Naive B cell (primary cell): ENCODE data around the gene WDPCP. TPM values are rescaled to one million over a fixed set of nuclear protein-coding genes. Genes with fewer than 3 reads are reported as not detected.
"Not testable (repeated sequence)": the region's sequence is repeated elsewhere in the genome, so short reads cannot be mapped to it uniquely, and the experiment has no call there.

Source experiments
- ATAC-seq, 2 donors: fragments of 150-1000 bp; cut with Tn5 transposase; 2 replicates each; pipeline ENCODE4 v1.10.0; 2021; ENCODE audit warnings: low read depth in 2 of 2, mild to moderate bottlenecking in 2 of 2, moderate library complexity in 2 of 2
- DNase-seq: peaks from one replicate; pipeline ENCODE4 v3.0.0; 2022
- H3K27ac Mint-ChIP-seq, 6 donors: one replicate each; pipeline ENCODE4 v1.8.0; 2020 to 2022; ENCODE audit warnings: mild to moderate bottlenecking in 6 of 6, mixed read lengths in 6 of 6, moderate library complexity in 5 of 6, inconsistent platforms in 2 of 6
- H3K27me3 Mint-ChIP-seq, 3 donors: one replicate each; pipeline ENCODE4 v1.8.0; 2021 to 2022; ENCODE audit warnings: mixed read lengths in 3 of 3, mild to moderate bottlenecking in 1 of 3
- H3K36me3 Mint-ChIP-seq, 2 donors: one replicate each; pipeline ENCODE4 v1.8.0; 2020 to 2022; ENCODE audit warnings: mixed read lengths in 2 of 2, inconsistent platforms in 1 of 2, mild to moderate bottlenecking in 1 of 2
- H3K4me1 Mint-ChIP-seq, 3 donors: one replicate each; pipeline ENCODE4 v1.8.0; 2020 to 2022; ENCODE audit warnings: mixed read lengths in 3 of 3, inconsistent platforms in 1 of 3, mild to moderate bottlenecking in 1 of 3, moderate library complexity in 1 of 3
- H3K4me3 Mint-ChIP-seq, 8 donors: one replicate each; pipeline ENCODE4 v1.8.0; 2020 to 2022; ENCODE audit warnings: mild to moderate bottlenecking in 8 of 8, mixed read lengths in 8 of 8, moderate library complexity in 8 of 8, inconsistent platforms in 2 of 8
- H3K9me3 Mint-ChIP-seq, 7 donors: one replicate each; pipeline ENCODE4 v1.8.0; 2020 to 2022; ENCODE audit warnings: mixed read lengths in 7 of 7, mild to moderate bottlenecking in 5 of 7, inconsistent platforms in 2 of 7, moderate library complexity in 1 of 7
- polyA plus RNA-seq, 6 donors: library from polyadenylated mRNA; unstranded; fragments of 300-500 nt; fragmentation: Illumina TruSeq; gene quantifications; one replicate each; pipeline ENCODE4 v1.2.3, GENCODE V29; 2021; ENCODE audit warnings: low read depth in 6 of 6

WDPCP gene
- polyA plus RNA-seq, 6 donors from 2014 or later, result 3.8 to 8.5 (median 5.9) TPM

DNA sequence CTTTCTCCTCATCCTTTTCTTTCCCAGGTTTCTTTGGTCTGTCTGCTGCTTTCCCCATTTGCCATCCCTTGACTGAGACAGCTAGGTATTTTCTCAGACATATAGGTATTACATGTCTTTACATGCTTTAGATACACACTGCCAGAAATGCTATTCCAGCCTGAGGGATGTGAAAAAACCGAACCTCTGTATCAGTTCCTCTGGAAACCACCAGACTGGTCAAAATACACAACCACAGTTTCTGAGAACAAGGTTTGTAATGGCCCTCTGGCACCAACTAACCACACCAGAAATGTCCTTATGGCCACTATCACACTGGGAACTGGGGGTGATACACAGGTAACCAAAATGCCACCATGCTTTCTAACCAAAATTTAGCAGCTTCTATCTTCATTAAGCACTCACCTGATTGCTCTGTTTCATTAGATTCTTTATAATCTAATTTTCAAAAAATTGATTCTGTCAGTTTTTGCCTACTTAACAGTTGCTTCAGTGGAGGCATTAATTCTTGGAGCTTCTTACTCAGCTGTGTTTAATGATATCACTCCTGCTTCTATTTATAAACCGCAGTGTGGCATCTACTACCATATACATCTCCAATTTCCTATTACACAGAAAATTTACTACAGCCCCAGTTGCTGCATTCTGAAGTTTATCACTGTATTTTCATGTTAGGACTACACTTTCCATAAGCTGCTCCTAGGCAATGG lies 243.5 kb downstream of the WDPCP start:
- no peaks in the 10 kb centered on the region for H3K4me1 Mint-ChIP-seq
- H3K27ac Mint-ChIP-seq, result peak overlapping the region in 1 of 6 donors; percentile 31
- ATAC-seq, result no peak
- no peaks in the 10 kb centered on the region for H3K27me3 Mint-ChIP-seq
- H3K4me3 Mint-ChIP-seq, result no peak overlapping the region
- H3K9me3 Mint-ChIP-seq, result peaks cover 10 to 48% (median 25%) of the 10 kb centered on the region in 7 donors
- no peak for DNase-seq
- peaks cover 26 to 44% of the 10 kb centered on the region in 2 donors for H3K36me3 Mint-ChIP-seq

DNA sequence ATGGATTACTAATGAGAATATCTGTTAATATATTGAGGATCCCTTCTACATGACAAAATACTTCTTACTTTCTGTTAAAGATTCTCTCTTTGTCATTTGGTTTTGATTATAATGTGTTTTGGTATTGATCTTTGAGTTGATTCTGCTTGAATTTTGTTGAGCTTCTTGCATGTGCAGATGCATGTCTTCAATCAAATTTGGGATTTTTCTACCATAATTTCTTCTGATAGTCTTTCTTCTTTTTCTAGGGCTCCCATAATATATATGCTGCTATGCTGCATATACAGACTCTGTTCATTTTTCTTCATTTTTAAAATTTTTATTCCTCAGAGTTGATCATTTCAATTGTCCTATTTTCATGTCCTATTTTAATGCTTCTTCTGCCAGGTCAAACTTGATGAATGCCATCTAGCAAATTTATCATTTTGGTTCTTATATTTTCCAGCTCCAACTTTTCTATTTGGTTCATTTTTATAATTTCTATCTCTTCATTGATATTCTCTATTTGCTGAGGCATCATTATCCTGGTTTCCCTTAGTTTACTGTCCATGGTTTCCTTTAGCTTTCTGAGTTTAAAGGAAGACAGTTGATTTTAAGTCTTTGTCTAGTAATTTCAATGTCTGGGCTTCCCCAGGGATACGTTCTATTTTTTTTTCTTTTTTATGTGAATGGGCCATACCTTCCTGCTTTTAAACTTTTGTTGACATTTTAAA lies 244.7 kb downstream of the WDPCP start:
- DNase-seq (no peak), ATAC-seq (no peak)
- Mint-ChIP-seq H3K27me3 (no peaks in the 10 kb centered on the region), H3K4me1 (no peaks in the 10 kb centered on the region), H3K36me3 (peaks cover 26 to 42% of the 10 kb centered on the region in 2 donors), H3K9me3 (peaks cover 10 to 53% (median 25%) of the 10 kb centered on the region in 7 donors), H3K4me3 (no peak overlapping the region), H3K27ac (no peak overlapping the region)

GRCh38 chr2:63340443-63340842 lies 247.8 kb downstream of the WDPCP start:
- Mint-ChIP-seq H3K27ac (no peak overlapping the region), H3K4me3 (no peak overlapping the region), H3K36me3 (peaks cover 26 to 34% of the 10 kb centered on the region in 2 donors), H3K4me1 (no peaks in the 10 kb centered on the region), H3K27me3 (no peaks in the 10 kb centered on the region), H3K9me3 (peaks cover 10 to 45% (median 27%) of the 10 kb centered on the region in 7 donors)
- ATAC-seq (no peak), DNase-seq (no peak)

- H3K9me3 Mint-ChIP-seq, result peaks cover 0 to 7% (median 6%) of the 10 kb centered on the region in 7 donors
- ATAC-seq (no peak), DNase-seq (no peak)
- H3K36me3 Mint-ChIP-seq, result peaks cover 0 to 8% of the 10 kb centered on the region in 2 donors
- no peaks in the 10 kb centered on the region for H3K4me1 Mint-ChIP-seq
- H3K27me3 Mint-ChIP-seq, result no peaks in the 10 kb centered on the region
- H3K27ac Mint-ChIP-seq, result no peak overlapping the region
- H3K4me3 Mint-ChIP-seq, result no peak overlapping the region
Observed at GRCh38 chr2:63334910-63335309, 253.4 kb downstream of the WDPCP start.

- Mint-ChIP-seq H3K4me1 (no peaks in the 10 kb centered on the region), H3K9me3 (peaks cover 5 to 36% (median 16%) of the 10 kb centered on the region in 7 donors), H3K4me3 (no peak overlapping the region), H3K36me3 (peaks cover 12 to 43% of the 10 kb centered on the region in 2 donors), H3K27ac (peak overlapping the region in 3 of 6 donors; percentile 24 to 69 (median 29)), H3K27me3 (no peaks in the 10 kb centered on the region)
- DNase-seq (no peak), ATAC-seq (no peak)
Observed at GRCh38 chr2:63326473-63326872, 261.8 kb downstream of the WDPCP start.

GRCh38 chr2:63323662-63324061 lies 264.6 kb downstream of the WDPCP start:
- H3K27me3 Mint-ChIP-seq, H3K27ac Mint-ChIP-seq, H3K4me3 Mint-ChIP-seq, ATAC-seq, H3K4me1 Mint-ChIP-seq, DNase-seq: not testable (repeated sequence)
- Mint-ChIP-seq H3K9me3 (peaks cover 5 to 43% (median 18%) of the 10 kb centered on the region in 7 donors), H3K36me3 (peaks cover 12 to 38% of the 10 kb centered on the region in 2 donors)

GRCh38 chr2:63321973-63322372 lies 266.3 kb downstream of the WDPCP start:
- peaks cover 12 to 42% of the 10 kb centered on the region in 2 donors for H3K36me3 Mint-ChIP-seq
- not testable (repeated sequence) for H3K4me1 Mint-ChIP-seq
- H3K9me3 Mint-ChIP-seq, result peaks cover 5 to 54% (median 23%) of the 10 kb centered on the region in 7 donors

GRCh38 chr2:63320669-63321068 lies 267.6 kb downstream of the WDPCP start:
- ATAC-seq (no peak), DNase-seq (no peak)
- peaks cover 12 to 41% of the 10 kb centered on the region in 2 donors for H3K36me3 Mint-ChIP-seq
- no peak overlapping the region for H3K4me3 Mint-ChIP-seq
- H3K4me1 Mint-ChIP-seq, result no peaks in the 10 kb centered on the region
- H3K27me3 Mint-ChIP-seq, result no peaks in the 10 kb centered on the region
- H3K9me3 Mint-ChIP-seq, result peaks cover 0 to 52% (median 23%) of the 10 kb centered on the region in 7 donors
- no peak overlapping the region for H3K27ac Mint-ChIP-seq

More at GRCh38 chr2:63321973-63322372, 266.3 kb downstream of the WDPCP start:
- H3K27ac Mint-ChIP-seq, ATAC-seq, H3K27me3 Mint-ChIP-seq, DNase-seq, H3K4me3 Mint-ChIP-seq: not testable (repeated sequence)

GRCh38 chr2:63310614-63311013 lies 277.7 kb downstream of the WDPCP start:
- no peak for DNase-seq
- Mint-ChIP-seq H3K36me3 (peaks cover 42 to 64% of the 10 kb centered on the region in 2 donors), H3K27me3 (no peaks in the 10 kb centered on the region), H3K4me1 (no peaks in the 10 kb centered on the region), H3K27ac (no peak overlapping the region), H3K9me3 (peaks cover 3 to 52% (median 32%) of the 10 kb centered on the region in 7 donors), H3K4me3 (no peak overlapping the region)
- no peak for ATAC-seq

GRCh38 chr2:63301481-63301880 lies 286.8 kb downstream of the WDPCP start:
- peaks cover 29 to 79% of the 10 kb centered on the region in 2 donors for H3K36me3 Mint-ChIP-seq
- no peak overlapping the region for H3K27ac Mint-ChIP-seq
- ATAC-seq (no peak), DNase-seq (no peak)
- H3K4me1 Mint-ChIP-seq, result no peaks in the 10 kb centered on the region
- no peaks in the 10 kb centered on the region for H3K27me3 Mint-ChIP-seq
- H3K9me3 Mint-ChIP-seq, result peaks cover 33 to 90% (median 70%) of the 10 kb centered on the region in 7 donors
- no peak overlapping the region for H3K4me3 Mint-ChIP-seq

- peaks cover 33 to 90% (median 76%) of the 10 kb centered on the region in 7 donors for H3K9me3 Mint-ChIP-seq
- DNase-seq (no peak), ATAC-seq (no peak)
- H3K27me3 Mint-ChIP-seq, result no peaks in the 10 kb centered on the region
- peaks cover 30 to 79% of the 10 kb centered on the region in 2 donors for H3K36me3 Mint-ChIP-seq
- no peak overlapping the region for H3K4me3 Mint-ChIP-seq
- H3K4me1 Mint-ChIP-seq, result no peaks in the 10 kb centered on the region
- H3K27ac Mint-ChIP-seq, result peak overlapping the region in 1 of 6 donors; percentile 76
Observed at GRCh38 chr2:63300835-63301234, 287.4 kb downstream of the WDPCP start.

DNA sequence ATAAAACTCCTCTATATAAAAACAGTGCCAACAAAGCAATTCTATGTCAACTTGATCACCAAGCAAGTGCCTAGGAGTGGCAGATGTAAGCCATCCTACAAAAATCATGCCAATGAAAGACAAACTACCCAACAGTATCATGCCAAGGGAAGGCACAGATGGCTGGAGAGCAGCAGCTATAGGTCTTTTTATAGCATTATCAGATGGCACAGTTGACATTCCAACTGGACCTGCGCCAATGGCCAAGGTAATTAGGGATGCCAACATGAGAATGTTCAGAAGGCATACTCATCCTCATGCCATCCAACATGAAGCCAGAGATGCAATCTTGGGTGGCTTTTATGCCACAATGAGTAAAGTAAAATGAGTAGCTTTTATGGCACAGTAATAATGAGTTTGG lies 300.3 kb downstream of the WDPCP start:
- Mint-ChIP-seq H3K9me3 (peaks cover 10 to 76% (median 43%) of the 10 kb centered on the region in 7 donors), H3K36me3 (peaks cover 23 to 32% of the 10 kb centered on the region in 2 donors), H3K27me3 (no peaks in the 10 kb centered on the region), H3K27ac (no peak overlapping the region), H3K4me3 (no peak overlapping the region), H3K4me1 (no peaks in the 10 kb centered on the region)
- DNase-seq (no peak), ATAC-seq (no peak)

- H3K4me1 Mint-ChIP-seq, H3K27me3 Mint-ChIP-seq, ATAC-seq, H3K27ac Mint-ChIP-seq, DNase-seq, H3K4me3 Mint-ChIP-seq: not testable (repeated sequence)
- H3K36me3 Mint-ChIP-seq, result peaks cover 26 to 31% of the 10 kb centered on the region in 2 donors
- H3K9me3 Mint-ChIP-seq, result peaks cover 10 to 77% (median 51%) of the 10 kb centered on the region in 7 donors
Observed at GRCh38 chr2:63286520-63286919, 301.8 kb downstream of the WDPCP start.

DNA sequence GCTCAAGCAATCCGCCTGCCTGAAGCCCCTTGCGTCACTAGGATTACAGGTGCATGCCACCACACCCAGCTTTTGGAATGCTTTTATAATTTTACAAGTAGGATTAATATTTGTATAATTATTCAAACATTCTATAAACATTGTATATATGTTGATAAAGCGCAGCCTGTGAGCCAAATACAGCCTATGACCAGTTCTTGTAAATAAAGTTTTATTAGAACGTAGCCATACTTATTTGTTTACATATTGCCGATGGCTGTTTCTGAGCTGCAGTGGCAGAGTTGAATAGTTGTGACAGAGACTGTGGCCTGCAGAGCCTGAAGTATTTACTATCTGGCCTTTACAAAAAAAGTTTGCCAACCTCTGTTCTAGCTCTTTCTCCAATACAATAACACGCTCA lies 305.0 kb downstream of the WDPCP start:
- Mint-ChIP-seq H3K36me3 (peaks cover 34 to 62% of the 10 kb centered on the region in 2 donors), H3K4me1 (no peaks in the 10 kb centered on the region), H3K27me3 (no peaks in the 10 kb centered on the region), H3K27ac (no peak overlapping the region), H3K4me3 (no peak overlapping the region), H3K9me3 (peaks cover 17 to 91% (median 70%) of the 10 kb centered on the region in 7 donors)
- ATAC-seq (no peak), DNase-seq (no peak)
